HEK293T (cell line): Measurements from ENCODE around the gene LTBR.

ENCODE experiments used
- ARNT ChIP-seq: fragments of 450-650 bp; IDR thresholded peaks from 2 replicates; pipeline ENCODE4 v1.6.1; 2017; ENCODE audit warnings: mild to moderate bottlenecking
- BHLHE40 ChIP-seq: fragments of 450-650 bp; IDR thresholded peaks from 2 replicates; pipeline ENCODE4 v1.6.1; 2016; ENCODE audit warnings: mild to moderate bottlenecking, moderate library complexity, borderline replicate concordance
- FOXA1 ChIP-seq: fragments of 450-650 bp; IDR thresholded peaks from 2 replicates; pipeline ENCODE4 v1.6.1; 2016; ENCODE audit warnings: mild to moderate bottlenecking
- FOXK2 ChIP-seq: fragments of 450-650 bp; IDR thresholded peaks from 2 replicates; pipeline ENCODE4 v1.6.1; 2016; ENCODE audit warnings: mild to moderate bottlenecking
- FOXM1 ChIP-seq: fragments of 450-650 bp; IDR thresholded peaks from 2 replicates; pipeline ENCODE4 v1.6.1; 2017; ENCODE audit warnings: mild to moderate bottlenecking, borderline replicate concordance
- HDGF ChIP-seq: fragments of 450-650 bp; IDR thresholded peaks from 2 replicates; pipeline ENCODE4 v1.6.1; 2017; ENCODE audit warnings: antibody characterized with exemption, borderline replicate concordance
- LEF1 ChIP-seq: fragments of 450-650 bp; IDR thresholded peaks from 2 replicates; pipeline ENCODE4 v1.6.1; 2017; ENCODE audit warnings: mild to moderate bottlenecking, borderline replicate concordance
- PKNOX1 ChIP-seq: fragments of 450-650 bp; IDR thresholded peaks from 2 replicates; pipeline ENCODE4 v1.6.1; 2016
- SP1 ChIP-seq: fragments of 450-650 bp; IDR thresholded peaks from 2 replicates; pipeline ENCODE4 v1.6.1; 2017
- SUZ12 ChIP-seq: fragments of 450-650 bp; IDR thresholded peaks from 2 replicates; pipeline ENCODE4 v1.6.1; 2016; ENCODE audit warnings: mild to moderate bottlenecking
- TARDBP ChIP-seq: fragments of 450-650 bp; IDR thresholded peaks from 2 replicates; pipeline ENCODE4 v1.6.1; 2016
- ZNF384 ChIP-seq: fragments of 450-650 bp; IDR thresholded peaks from 2 replicates; pipeline ENCODE4 v1.6.1; 2016

- no peak for TF ChIP-seq FOXM1
- TF ChIP-seq FOXA1 = no peak
- TF ChIP-seq LEF1 = no peak
- TF ChIP-seq FOXK2 = no peak
- no peak for TF ChIP-seq SUZ12
- no peak for TF ChIP-seq PKNOX1
- no peak for TF ChIP-seq BHLHE40
- TF ChIP-seq ZNF384 = no peak
- TF ChIP-seq ARNT = no peak
- no peak for TF ChIP-seq TARDBP
- no peak for TF ChIP-seq SP1
- TF ChIP-seq HDGF = no peak
These were observed 44.4 kb downstream of the LTBR start for GRCh38 chr12:6428326-6428725.
